IPS-18c (cell line): ENCODE results near the gene DNAJB13.

Experiments
- H3K4me3 ChIP-seq: 2 replicates; pipeline ENCODE4 v1.7.0; 2013; ENCODE audit warnings: low read depth, mild to moderate bottlenecking, low read length, moderate library complexity; ENCODE audit not compliant: insufficient read depth
- H3K9me3 ChIP-seq: one replicate; pipeline ENCODE4 v1.6.1; 2013; ENCODE audit warnings: mild to moderate bottlenecking, low read length, moderate library complexity; ENCODE audit not compliant: control insufficient read depth, insufficient read depth

The DNAJB13 gene

DNA sequence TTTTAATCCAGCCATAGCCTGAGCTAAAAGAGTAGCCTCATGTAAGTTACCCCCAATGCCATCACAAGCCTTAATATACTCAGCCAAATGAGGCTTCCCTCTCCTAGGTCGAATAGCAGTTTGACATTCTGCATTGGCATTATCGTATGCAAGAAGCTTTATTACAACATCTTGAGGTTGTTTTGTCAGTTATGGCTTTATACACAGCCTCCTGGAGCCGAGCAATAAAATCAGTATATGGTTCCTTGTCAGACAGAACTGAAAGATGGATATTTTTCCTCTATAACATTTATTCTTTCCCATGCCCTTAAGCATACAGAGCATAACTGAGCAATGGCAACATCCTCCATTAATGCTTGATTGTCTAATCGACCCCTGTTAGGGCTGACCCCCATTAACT, 5.4 kb upstream of the DNAJB13 start:
- Histone ChIP-seq H3K9me3 (no peaks in the 10 kb centered on the region), H3K4me3 (no peak overlapping the region)

DNA sequence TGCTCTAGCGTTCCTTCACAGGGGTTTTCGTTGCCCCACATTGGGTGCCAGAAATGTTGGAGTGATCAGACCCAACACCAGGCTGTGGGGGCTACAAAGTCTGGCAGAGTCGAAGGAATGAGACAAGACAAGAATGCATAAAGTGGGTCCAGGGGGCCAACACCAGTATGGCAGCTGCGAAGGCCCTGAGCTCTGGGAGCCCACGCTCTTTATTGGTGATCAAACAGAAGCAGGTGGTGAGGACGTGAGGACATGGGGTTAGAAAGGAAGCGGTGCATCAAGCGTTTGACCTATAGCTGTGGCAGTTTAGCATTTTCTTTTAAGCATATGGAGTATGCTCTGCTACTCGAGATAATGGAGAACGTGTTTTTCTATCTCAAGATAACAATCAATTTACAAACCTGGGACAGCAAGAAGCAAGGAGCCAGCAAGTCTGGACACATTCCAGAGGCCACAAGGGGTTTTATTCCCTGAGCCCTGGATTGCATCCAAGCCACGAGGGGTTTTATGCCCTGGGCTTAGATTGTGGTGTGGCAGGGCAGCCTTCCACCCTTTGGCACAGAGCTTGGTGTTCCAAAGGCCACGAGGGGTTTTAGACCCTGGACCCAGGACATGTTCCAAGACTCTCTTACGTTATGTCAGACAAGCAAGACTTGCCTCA, 3.9 kb upstream of the DNAJB13 start:
- H3K4me3 ChIP-seq: no peak overlapping the region
- H3K9me3 ChIP-seq: no peaks in the 10 kb centered on the region

DNA sequence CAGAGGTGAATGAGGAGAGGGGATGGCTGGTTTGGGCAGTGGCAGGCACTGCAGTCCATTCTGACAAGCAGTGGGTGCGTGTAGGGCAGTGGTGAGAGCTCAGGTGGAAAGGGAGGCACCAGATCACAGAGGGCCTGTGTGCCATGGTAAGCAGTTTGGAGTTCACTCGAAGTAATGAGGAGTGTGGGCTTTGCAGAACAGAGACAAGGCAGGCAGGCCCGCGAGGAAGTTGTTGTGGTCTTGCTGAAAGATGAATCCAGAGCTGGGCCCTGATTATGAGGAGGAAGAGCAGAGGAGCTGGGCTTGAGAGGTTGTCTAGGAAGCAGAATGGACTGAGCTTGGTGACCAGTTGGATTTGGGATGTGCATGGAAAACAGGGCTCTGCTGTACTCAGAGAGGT, 1.6 kb upstream of the DNAJB13 start:
- Histone ChIP-seq H3K9me3 (no peaks in the 10 kb centered on the region), H3K4me3 (no peak overlapping the region)

DNA sequence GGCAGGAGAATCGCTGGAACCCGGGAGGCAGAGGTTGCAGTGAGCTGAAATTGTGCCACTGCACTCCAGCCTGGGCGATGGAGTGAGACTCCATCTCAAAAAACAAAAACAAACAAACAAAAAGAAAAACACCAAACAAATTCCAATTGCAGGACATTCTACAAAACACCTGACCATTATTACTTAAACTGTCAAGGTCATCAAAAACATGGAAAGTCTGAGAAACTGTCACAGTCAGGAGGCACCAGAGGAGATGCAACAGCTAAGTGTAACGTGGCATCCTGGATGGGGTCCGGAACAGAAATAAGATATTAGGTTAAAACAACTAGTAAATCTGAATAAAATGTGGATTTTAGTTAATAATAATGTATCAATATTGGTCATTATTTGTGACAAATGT, 914 bp upstream of the DNAJB13 start:
- no peak overlapping the region for H3K4me3 ChIP-seq
- H3K9me3 ChIP-seq: no peaks in the 10 kb centered on the region

DNA sequence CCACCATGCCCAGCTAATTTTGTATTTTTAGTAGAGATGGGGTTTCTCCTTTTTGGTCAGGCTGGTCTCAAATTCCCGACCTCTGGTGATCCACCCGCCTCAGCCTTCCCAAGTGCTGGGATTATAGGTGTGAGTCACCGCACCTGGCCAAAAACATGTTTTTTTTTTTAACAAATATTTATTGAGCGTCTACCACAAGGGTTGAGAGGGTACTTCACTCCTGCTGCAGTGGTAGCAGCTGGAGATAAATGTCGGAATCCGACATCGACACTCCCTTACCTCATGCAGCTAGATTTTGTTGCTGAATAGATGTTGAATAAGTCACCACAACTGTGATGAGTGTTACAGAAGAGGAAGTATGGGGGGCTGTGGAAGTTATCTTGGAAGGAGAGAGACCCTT, 971 bp downstream of the DNAJB13 start:
- H3K4me3 ChIP-seq: no peak overlapping the region
- H3K9me3 ChIP-seq: no peaks in the 10 kb centered on the region

DNA sequence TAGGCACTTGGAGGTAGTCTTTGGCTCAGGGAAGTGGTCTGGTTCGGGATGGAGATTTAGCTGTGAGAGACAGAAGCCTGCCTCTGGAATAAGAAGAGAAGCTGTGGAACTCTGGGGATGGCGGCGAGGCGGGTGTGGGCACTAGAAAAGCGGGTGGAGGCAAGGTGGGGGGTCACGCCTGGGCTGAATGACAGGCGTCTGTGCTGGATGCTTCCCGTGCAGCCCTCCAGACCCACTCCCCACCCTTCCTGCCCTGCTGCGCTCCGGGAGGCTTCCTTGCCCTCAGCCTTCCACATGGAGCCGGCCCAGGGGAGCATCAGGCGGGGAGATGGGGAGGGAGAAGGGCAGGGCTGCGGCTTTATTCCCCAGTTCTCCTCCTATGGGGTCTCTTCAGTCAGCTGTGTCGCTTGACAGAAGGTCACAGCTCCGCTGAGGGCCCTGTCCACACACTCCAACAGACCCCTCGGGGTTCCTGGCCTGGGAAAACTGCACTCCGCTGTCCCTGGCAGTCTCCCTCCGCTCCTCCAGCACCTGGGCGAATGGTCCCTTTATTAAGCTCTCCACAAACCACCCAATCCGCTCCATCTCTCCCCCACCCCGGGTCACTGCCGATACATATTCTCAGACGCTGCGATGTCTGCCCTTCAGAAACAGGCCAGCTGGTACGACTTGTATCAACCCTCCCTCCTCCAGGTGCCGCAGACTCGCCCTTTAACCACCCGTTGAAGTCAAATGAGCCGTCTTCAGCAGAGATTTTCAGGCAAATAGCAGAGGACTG, 6.2 kb downstream of the DNAJB13 start:
- Histone ChIP-seq H3K4me3 (no peak overlapping the region), H3K9me3 (no peaks in the 10 kb centered on the region)

DNA sequence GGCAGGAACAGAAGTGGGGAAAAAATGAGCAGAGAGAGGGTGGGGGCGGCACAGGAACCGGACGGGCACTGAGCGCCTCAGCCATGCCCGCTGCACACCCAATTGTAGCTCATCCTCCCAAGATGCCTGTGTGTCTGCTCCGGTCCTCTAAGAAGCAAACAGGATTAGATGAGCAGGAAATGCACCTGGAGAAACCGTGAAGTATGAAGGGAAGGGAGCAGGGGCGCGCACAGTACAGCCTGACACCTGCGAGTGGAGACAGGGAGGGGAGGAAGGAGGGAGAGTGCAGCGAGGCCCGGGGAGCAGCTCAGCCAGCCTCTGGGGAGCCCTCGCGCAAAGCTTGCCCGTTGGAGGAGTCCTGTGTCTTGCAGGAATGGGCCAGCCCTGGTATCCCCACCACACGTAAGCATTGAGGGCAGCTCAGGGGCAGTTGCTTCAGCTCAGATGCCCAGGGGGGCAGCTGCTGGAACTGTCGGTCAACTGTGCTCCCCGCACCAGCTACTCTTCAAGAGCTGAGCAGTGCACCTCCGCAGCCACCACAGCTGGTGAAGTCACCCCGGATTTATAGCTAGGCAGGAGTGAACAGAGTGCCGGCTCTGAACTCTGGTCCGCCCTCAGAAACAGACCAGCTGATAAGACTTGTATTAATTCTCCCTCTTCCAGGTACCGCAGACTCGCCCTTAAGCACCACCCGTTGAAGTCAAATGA, 7.0 kb downstream of the DNAJB13 start:
- Histone ChIP-seq H3K4me3 (no peak overlapping the region), H3K9me3 (no peaks in the 10 kb centered on the region)

DNA sequence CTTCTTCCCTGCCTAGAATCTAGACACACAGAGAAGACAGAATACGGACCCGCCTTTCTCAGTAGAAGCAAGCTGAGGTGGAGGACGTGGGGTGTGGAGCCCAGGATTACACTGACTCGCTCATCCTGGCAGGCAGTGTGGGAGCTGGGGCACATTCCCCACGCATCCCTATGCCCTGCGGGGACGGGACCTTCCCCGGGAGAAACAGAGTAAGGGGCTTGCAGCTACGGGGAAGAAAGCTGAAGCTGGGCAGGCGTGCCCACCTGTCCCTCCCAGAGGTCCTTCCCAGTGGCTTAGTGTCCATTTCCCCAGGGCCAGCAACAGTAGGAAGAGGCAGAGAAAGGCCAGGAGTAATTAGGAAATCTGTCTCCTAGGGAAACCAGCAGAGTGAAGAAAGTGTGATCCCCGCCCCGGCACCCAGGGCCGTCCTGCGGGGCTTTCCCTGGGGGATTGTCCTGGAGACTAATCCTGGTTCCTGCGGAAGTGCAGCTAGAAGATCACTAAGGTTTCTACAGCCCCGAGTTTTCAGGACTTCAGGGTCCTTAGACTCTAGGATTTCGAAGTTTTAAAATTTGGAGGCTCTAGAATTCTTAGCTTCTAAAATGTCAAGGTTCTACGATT, 7.8 kb downstream of the DNAJB13 start:
- Histone ChIP-seq H3K9me3 (no peaks in the 10 kb centered on the region), H3K4me3 (no peak overlapping the region)

DNA sequence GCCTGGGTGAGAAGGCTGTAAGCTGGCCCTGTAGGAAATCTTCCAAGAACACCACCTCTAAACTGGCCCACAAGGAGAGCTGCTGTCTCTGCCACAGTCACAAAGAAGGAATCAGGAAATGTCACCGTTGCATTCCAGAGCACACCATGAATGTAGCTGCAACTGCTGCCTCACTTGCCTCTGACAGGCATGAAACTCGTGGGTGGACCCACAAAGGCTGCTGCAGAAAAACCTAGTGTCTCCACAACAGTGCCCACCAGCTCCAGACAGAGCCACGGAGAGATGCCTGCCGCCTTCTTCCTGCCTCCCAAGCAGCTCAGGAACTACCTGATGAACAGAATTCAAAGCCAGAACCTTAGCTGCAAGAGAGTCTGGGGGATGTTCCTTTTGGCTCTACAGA, 10.5 kb downstream of the DNAJB13 start:
- Histone ChIP-seq H3K4me3 (no peak overlapping the region), H3K9me3 (no peaks in the 10 kb centered on the region)

DNA sequence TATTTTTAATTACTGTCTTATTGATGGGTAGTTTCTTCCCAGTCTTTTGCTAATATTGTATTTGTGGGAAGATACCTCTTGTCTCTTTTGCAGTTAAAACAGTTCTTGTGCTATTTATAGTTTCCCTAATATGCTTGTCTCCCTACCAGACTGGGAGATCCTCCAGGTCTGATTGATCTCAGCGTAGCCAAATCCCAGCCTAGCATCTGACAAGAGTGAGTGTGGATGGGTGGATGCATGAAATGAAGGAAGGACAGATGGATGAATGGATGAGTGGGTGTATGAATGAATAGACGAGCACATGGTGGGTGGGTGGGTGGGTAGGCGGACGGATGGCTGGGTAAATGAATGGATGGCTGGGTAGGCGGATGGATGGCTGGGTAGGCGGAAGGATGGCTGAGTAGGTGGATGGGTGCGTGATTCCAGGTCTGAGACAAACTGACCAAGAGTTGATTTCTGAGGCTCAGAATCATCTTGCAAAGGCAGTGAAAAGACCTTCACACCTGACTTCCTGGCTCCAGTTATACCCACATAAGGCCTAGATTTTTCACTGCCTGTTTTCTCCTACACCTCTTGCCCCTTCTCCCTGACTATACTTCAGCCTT, 11.4 kb downstream of the DNAJB13 start:
- Histone ChIP-seq H3K9me3 (no peaks in the 10 kb centered on the region), H3K4me3 (no peak overlapping the region)

DNA sequence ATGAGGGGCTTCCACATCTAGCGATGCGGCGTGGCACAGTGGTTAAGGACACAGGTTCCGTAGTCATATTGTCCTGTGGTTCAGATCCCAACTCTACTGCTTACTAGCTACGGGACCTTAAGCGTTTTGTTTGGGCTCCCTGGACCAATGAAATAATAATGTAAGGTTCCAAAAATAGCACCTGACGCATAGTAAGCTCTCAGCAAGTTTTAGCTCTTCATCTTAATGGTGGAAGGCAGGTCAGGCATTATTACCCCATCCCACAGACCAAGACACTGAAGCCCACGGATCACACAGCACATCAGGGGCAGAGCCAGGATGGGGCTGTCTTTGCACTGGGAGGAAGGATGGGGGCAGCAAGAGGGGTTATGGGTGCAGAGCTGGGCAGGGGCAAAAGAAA, 13.0 kb downstream of the DNAJB13 start:
- H3K9me3 ChIP-seq: no peaks in the 10 kb centered on the region
- H3K4me3 ChIP-seq: no peak overlapping the region

DNA sequence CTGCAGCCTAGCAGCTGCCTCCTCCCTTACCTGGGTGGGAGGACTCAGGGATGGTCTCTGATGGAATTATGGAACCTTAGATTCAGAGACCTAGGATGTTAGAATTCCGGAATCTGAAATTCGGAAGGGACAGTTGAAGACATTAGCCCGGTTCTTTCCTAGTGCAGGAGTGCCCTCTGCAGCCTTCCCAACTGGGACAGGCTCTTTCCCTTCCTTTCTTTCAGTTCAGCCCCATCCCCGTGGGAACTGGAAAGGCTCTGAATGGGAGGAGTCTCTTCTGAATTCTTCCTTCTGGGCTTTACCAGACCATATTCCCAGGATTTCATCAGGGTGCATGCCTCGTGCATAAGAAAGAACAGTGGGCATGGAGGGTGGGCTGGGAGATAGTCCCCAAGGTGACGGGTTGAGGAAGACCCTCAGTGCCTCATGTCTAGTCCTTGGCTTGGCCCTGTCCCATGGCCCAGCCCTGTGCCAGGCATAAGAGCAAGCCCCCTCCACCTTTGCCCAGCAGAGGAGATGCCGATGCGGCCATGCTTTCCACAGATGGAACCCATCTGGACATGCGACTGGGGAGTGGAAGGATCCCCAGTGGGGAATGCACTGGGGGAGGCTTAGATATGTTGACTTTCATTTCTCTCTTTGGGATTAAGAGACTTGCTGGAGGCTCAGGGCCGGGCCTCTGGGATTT, 14.4 kb downstream of the DNAJB13 start:
- Histone ChIP-seq H3K9me3 (peaks cover 2% of the 10 kb centered on the region), H3K4me3 (no peak overlapping the region)

DNA sequence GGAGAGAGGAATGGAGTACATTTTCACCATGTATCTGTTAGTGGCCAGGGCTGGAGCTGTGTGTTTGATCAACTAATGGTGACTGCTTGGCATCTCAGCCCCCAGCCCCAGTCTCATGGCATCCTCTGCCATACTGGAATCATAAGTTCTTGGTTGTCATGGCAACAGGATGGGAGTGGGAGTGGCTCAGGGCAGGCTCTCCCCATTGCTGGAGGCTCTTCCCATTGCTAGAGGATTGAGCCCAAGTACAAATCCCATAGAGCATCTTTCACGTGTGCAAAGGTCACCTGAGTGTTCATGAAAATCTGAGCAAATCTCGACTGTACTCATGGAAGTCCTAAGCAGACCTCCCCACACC, 14.9 kb downstream of the DNAJB13 start:
- H3K4me3 ChIP-seq: no peak overlapping the region
- peaks cover 2% of the 10 kb centered on the region for H3K9me3 ChIP-seq

DNA sequence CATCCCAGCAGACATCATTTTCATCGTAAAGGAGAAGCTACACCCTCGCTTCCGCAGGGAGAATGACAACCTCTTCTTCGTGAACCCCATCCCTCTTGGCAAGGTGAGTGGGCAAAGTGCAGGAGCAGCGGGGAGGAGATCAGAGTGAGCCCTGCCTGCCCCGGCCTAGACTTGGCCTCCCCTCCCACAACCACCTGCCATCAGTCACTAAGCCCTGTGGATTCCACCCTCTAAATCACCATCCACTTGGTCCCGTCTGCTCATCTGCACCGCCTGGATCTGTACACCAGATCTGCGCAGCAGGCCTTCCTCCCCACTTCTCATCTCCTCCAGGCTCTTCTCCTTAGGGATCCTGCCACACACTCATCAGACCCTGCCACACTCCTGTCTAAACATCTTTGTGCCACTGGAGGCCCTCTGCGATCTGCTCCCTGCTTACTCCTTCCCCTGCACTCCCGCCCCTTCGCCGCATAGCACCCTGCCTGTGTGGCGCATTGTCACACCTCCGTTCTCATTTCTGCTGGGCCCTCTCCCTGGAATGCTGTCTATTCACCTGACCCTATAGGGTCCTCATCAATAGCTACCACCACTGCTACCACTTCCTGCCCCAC, 17.6 kb downstream of the DNAJB13 start:
- Histone ChIP-seq H3K9me3 (peaks cover 4% of the 10 kb centered on the region), H3K4me3 (no peak overlapping the region)

DNA sequence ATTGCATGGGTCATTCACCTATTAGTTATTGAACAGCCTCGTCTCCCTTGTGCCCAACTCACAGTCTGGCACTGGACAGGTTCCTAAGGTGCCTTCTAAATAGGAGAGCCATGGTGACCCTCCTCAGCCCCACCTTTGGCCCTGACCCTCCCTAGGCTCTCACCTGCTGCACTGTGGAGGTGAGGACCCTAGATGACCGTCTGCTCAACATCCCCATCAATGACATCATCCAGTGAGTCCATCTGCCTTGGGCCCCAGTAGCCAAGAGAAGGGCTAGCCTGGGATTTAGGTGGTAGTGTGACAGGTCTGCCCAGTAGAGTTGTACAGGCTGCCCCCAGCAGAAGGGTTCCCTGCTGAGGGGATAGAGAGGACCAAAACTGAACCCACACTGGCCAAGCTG, 18.3 kb downstream of the DNAJB13 start:
- H3K4me3 ChIP-seq: no peak overlapping the region
- peaks cover 4% of the 10 kb centered on the region for H3K9me3 ChIP-seq

DNA sequence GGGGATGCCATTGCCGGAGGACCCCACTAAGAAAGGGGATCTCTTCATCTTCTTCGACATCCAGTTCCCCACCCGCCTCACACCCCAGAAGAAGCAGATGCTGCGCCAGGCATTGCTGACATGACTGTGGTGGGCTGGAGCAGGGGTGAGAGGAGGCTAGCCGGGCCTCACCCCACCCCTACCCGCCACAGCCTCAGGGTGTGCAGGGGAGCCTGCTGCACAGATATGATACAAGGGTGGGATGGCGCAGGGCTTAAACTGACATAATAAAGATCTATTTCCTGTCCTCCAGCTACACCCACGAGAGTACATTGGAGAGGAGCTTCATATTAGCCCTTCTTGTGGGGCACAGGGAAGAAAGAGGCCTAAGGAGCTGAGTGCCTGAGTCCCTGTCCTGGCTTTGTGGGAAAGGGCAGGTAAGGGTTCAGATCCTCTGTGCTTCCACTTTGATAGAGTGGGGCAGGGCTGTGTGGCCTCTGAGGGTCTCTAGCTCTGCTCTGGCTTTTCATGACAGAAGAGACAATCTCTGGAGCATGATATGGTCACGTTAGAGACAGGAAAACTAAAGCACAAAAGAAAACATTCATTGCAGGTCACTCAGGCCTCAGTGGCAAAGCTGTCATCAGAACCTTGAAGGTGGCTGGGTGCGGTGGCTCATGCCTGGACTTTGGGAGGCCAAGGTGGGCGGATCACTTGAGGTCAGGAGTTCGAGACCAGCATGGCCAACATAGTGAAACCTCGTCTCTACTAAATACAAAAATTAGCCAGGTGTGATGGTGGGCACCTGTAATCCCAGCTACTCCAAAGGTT, 19.4 kb downstream of the DNAJB13 start:
- no peak overlapping the region for H3K4me3 ChIP-seq

More for the DNA sequence above, 19.4 kb downstream of the DNAJB13 start:
- H3K9me3 ChIP-seq: peaks cover 4% of the 10 kb centered on the region
